NCI-H345 treated with DMSO at 0.1 percent for 48 hours (cell line): ENCODE data around the gene DPYD.

Experiments
- DNase-seq: peaks from one replicate; lab custom pipeline; 2025; ENCODE audit not compliant: unreplicated experiment; lab: John Stamatoyannopoulos, UW

Gene DPYD

DNA sequence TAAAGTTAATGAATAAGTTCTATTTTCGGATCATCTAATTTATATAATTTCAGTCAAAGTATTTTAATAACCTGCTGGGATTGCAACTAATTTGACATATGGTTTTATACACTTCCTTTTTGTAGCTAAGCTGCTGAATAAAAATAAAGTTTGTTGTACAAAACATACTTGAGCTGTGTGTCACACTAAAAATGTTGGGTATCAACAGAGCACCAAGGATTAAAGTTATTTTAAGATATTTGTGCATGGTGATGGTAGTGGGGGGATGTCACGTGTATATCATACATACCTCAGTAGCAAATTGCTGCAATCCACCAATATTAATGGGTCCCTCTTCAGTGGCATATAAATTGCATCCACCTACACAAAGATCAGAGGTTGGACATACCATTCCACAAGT is 199.6 kb downstream of the DPYD start:
- DNase-seq, result no peak

DNA sequence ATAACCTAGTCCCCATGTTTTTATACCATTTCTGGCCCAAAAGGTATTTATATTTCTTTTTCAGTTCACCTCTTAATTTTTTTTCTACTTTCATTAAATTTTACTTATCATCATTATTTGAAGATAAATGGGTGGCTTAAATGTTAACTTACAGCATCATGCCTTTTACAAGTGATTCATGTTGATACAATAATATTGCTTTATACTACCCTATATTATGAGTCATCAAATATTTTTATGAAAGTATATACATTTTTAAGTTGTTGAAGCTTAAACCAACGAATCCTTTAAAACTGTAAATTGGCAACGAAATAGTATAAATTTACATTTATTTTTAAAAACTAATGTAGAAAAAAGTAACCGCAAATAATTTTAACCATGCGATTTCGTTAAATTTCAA is 207.9 kb downstream of the DPYD start:
- DNase-seq, result no peak

DNA sequence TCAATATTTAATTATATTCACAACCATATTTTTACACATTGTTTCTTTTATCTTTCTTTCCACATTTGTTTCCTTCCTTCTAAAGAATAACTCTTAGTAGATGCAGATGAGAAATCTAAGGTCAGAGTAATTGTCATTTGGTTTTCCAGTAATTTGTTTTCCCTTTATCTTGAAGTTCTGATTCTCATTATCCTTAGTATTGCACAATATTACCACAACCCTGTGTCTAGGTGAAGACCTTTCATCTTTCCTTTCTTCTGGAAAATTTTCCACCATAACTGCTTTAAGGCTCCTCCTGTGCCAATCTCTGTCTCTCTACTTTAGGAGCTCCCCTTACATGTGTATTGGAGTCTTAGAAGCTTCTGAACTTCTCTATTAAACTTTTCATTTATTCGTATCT is 209.0 kb downstream of the DPYD start:
- DNase-seq, result no peak

DNA sequence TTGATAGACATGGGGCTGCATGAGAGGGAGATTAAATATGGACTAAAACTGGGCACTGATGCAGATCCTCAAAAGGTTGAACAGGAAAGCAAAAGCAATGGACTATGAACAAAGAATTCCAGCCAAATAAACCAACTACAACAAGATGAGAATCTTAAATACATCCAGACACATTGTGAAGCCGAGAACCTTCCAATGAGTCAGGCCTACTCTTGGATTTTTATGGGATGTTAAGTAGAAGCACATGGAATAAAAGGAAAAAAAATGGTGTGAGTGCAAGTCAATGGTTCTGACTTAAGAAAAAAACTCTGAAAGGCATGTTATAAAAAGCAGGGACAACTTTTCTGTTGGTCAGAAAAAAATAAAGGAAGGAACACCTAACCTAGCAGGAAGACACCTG is 227.2 kb downstream of the DPYD start:
- DNase-seq, result no peak

DNA sequence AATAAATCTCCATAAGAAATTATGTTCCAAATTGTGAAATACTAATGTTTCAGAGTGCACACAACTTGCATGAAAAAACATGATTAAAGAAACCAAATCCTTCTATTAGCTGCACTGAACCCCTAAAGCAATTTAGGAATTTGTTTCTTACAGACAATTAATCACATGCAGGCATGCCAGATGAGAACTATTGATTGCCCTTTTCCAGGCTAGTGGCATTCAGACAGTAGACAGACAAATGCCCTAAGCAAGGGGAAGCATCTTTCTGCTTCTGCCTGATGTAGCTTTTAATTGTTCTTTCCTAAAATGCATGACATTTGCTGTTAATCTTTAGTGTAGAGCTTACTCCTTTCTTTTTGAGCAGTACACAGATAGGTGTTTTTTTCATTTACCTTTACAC is 229.5 kb downstream of the DPYD start:
- DNase-seq, result no peak

DNA sequence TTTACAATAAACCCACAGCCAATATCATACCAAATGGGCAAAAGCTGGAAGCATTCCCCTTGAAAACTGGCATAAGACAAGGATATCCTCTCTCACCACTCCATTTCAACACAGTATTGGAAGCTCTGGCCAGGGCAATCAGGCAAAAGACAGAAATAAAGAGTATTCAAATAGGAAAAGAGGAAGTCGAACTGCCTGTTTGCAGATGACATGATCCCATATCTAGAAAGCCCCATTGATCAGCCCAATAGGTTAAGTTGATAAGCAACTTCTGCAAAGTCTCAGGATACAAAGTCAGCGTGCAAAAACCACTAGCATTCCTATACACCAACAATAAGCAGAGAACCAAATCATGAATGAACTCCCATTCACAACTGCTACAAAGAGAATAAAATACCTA is 235.5 kb downstream of the DPYD start:
- no peak for DNase-seq

DNA sequence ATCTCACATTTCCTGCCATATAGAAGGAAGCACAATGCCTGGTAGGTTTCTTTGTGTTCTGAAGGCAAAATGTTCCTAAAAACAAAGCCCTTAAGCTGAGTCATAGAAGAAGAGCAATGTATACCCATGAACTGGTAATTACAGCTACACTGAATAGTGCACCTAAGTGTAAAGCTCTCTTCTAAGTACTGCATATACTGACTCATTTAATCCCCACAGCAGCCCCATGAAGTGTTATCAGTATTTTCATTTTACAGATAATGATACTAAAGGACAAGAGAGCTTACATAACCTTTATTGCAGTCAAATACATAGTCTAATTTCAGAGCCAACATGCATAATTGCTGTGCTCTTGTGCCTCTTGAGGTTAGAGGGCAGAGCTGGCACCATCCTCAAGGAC is 239.9 kb downstream of the DPYD start:
- peak; percentile 19 for DNase-seq

DNA sequence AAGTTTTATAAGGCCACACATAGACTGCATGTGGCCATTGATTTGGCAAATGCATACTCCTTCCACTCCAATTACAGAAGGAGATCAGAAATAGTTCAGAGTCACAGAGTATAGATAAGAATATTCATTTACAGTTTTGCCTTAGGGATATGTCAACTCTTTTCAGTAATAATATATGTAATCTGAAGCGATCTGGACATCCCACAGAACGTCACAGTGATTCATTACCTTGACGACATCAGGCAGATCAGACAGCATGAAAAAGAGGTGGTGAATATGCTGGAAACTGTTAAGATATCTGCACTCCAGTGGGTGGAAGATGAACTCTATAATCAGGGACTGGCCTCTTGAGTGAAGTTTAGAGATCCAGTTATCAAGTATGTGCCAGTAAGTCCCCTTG is 240.4 kb downstream of the DPYD start:
- no peak for DNase-seq

DNA sequence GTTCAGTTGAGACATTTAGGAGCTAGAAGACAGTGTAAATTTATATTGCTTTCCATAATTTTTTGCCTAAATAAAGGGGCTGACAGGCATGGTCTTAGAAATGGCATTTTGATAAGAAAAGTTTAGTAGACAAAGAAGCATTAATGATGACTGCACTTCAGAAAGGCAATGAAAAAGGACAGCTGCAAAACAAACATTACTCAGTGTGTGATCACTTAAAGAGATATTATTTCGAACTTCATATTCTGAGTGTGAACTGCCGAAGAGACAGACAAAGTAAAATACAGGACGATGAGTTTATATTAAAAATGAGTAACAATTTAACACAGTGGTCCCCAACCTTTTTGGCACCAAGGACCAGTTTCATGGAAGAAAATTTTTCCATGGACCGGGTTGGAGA is 243.1 kb downstream of the DPYD start:
- DNase-seq, result no peak

DNA sequence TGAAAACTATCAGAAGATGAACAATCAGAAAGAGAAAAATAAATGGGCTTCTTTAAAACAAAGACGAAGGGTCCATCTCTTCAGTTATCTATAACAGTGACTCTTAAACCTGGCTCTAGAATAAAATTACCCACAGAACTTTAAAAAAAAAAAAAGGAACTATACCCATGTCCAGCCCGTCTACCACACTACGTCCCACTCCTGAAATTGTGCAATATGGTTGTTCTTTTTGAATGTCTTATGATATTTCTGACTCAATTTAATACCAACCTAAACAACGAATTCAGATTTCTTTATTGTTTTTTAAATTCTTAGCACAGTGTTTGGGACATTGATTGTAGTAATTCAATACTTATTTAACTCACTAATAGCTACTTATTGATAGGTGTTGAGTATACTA is 246.3 kb downstream of the DPYD start:
- DNase-seq, result no peak

DNA sequence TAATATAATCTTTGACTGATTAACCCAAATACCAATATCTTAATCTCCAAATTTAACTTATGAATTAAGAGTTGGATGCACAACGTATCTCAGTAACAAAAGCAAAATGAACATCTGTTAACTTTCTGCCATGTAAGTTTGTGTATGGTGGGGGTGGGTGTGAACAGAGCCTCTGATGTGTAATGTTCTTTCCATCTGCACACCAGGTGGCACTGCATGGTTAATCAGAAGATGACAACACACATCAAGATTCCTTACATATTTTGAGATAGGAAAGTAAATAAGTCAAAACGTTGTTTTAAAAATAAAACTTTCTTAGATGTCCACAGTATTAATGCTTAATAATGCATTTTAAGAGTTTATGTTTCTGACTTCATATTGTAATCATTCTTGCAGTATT is 251.9 kb downstream of the DPYD start:
- DNase-seq, result no peak

DNA sequence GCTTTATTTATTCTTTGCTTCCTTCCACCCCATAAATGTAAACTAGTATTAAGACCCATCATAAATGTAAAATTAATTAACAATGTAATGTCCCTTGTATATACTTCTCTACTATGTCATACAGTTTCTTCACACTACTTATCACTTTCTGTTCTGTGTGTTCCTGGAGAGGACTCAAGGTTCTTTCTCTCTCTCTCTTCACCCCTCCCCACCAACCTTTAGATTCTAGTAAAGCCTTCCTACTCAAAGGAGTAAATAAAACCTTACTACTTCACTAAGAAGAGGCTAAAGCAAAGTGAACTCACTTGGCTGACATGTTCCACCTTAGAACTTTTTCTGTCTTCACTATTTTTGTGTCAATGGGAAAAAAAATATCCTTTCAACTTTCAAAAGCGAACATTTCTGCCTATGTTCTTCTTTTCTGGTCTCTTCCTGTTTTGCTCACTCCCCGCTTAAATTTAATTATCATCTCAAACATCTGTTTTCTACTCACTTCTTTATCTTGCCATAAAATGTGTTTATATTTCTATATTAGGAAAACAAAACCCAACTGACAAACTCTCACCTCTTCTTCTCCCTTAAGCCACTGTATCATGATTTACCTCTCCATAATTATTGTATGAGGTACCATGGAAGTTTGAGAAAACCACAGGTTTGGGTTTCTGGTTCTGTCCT is 260.3 kb downstream of the DPYD start:
- no peak for DNase-seq

DNA sequence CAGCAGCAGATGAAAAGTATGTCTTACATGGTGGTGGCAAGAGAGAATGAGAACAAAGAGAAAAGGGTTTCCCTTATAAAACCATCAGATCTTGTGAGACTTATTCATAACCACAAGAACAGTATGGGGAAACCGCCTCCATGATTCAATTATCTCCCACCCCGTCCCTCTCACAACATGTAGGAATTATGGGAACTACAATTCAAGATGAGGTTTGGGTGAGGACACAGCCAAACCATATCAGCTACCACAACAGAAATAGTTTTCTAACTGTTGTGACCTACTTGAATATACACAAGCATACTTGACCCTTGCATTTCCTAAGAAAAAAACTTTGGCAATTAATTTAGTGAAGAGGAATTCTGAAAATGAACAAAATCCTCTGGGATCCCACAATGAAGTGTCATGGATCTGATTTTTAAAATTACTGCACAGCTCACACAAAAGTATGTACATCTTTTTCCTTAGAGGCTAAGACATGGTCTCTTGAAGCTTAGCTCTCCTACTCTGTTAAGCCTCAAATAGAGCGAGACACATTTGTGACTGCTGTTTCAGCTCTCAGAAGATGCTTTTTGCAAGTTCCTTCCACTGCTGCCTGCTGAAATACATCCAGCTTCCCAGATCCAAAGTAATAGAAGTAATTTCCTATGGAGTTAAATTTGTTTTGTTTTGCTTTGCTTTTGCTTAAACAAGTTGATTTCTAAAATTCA is 265.8 kb downstream of the DPYD start:
- DNase-seq, result no peak

DNA sequence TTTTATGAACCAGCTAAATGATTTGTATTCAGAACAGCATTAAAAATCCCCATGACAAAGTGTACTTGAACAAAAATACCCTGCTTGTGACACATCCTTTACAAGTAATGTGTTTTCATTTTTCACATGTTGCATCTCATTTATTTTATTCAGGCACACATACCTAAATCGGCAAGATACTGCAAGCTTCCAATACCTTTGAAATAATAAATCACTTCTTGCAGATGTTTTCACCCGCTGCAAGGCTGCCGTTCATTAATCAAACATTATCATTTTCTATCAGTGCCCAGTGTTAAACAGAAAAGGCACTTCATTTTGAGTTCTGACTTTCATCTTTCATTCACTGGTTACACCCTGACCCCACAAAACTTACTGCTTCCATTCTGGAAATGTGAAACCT is 269.6 kb downstream of the DPYD start:
- DNase-seq, result no peak

DNA sequence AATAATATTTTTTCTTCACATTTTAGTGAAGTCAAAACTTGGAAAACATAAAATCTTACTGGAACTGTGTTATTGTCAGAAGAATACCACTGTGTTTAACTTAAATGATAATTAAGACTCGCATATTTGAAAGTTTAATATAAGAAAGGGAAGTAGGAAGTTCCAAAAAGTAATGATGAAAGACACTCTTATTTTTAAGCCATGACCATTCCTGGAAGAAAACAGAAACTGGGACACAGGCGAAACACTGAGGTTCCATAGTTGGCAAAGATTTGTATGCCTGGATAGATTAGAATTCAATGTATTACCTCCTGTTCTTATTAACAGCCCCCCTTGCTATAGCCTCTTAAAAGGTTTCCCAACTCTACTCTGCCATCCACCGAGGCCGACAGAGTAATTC is 271.2 kb downstream of the DPYD start:
- no peak for DNase-seq

DNA sequence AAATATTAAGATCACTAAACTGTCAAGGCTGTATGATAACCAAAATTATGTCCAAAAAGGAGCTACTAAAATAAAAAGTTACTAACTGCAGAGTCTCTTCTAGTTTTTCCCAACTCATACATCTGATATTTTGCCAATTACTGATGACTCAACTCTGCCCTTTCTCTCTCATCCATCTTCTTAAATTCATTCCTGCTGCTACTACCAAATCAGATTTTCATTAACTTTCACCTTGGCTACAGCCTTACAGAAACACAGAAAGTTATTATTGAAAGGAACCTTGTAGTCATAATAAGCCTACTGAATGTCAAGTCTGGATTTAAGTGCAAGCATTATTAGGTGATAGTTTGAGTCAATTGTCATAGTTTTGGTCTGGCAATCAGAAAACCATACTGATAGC is 273.1 kb downstream of the DPYD start:
- DNase-seq, result no peak

DNA sequence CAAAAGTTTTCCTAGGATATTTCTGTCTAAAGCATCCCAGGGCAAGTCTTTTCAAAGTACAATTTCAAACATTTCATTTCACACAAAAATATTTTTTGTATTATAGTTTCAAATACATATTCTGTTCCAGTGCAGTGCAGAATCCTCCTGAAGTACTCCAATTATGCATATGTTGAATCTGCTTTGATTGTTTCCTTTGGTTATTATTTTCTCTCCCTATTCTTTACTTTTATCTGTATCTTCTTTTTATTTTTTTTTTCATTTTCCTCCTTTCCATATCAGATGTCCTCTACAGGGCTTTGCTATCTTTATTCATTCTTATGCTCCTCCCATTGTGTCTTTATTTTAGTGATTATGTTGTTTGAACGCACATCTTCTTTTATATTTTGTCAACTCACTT is 274.8 kb downstream of the DPYD start:
- no peak for DNase-seq

DNA sequence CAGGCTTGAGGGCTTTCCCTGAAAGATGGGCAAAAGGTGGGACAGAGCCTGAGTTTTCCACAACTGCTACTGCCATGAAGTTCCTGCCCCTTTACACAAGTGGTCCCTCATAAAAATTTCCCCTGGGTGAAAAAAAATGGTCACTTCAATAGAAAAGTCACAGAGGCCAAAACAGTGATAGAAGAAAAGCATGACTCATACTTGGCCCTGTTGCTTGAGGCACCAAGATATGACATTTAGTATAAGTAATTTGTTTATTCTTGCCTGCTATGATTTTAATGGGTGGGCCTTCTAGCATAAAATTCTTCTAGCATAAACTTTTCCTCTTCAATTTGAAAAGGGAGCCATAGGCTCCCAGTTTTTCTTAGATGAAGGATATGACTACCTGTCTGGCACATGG is 280.2 kb downstream of the DPYD start:
- DNase-seq, result no peak

DNA sequence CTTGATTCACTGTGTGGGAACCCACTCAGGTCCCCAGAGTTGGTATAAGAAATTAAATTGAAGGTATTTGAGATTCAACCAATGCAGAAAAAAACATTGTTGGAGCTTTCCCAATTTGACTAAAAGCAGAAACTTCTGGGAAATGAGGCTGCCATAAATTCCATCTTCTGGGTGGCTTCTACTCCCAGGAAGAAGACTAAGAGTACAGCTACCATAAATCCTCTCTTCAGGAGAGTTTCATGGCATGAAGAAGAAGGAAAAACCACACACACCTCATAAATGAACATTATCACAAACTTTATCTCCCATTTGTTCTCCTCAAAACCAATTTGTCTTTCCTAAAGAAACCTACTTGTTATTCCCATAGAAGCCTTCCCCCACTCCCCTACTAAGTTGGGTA is 283.9 kb downstream of the DPYD start:
- DNase-seq, result no peak

DNA sequence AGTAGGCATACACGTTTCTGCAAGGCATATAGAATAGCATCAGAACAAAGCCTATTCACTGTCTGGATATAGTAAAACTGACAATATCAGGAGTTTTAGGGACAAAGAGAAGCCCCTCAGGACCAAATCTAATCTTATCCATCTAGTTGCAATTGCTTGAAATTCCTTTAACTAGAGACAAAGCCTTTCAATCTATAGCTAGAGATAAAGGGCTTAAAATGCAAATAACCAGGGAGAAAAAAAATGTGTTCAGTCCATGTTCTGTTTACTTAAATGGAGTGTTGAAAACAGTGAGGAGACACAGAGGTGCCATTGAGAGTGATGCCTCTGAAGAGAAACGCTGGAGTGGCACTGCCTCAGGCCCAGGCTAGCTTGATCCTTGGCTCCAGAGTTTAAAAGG is 286.1 kb downstream of the DPYD start:
- DNase-seq, result no peak

DNA sequence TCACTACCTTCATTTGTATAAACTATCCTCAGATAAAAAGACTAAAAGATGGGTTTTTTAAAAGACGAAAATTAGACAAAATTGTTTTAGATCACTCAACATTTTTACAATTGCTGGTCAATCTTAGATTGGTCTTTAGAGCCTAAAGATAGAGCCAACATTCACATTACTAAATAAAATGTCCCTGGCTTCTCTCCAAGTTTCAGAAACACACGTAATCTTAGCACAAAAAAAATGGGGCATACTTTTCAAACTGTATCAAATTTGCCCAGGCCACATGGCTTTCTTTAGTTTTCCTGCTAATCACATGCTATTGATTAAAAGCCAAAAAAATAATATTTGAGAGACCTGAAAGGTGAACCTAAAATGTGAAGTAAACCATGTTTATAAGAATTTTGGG is 288.1 kb downstream of the DPYD start:
- no peak for DNase-seq

DNA sequence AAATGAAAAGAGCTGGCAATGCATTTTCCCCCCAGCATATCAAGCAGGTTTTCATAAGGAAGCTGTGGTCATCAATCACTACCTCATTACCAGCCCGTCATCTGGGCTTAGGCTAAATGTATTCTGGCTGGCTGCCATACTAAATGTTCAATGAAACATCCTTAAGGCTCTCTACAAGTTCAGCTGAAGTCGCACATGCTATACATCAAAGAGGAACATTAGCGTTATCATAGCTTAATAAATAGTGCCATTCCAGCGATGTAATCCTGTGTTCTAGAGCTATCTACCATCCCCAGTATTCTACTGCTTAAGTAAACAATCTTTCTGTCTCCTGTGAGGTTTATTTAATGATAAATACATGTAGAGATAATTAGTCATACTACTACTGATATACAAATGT is 288.8 kb downstream of the DPYD start:
- peak; percentile 5 for DNase-seq

DNA sequence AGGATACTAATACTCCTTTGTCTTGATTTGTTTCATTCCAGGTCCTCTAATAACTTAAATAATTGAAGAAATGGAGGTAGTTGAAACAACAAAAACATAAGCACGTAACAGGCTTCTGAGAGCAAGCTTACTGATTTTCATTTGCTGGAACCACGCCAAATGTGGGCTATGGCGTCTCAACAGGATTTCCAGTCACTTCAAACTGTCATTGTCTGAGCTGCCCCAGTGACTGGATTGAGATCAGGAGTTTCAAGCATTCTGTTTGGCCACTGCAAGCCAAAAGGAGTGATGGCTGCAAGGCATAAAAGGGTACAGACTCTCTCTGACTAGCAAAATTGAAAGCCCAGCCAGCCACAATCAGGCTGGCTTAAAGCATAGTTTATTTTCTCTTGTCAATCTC is 289.9 kb downstream of the DPYD start:
- DNase-seq, result peak; percentile 43
